Suprapubic skin (tissue), 3 donors: Measurements from ENCODE around the gene EPHA6.

Source experiments
- CTCF ChIP-seq, 2 donors: fragments of 200-600 bp in 1 of 2; fragments of 450-650 bp in 1 of 2; sonication (generic) in 1 of 2; IDR thresholded peaks; one replicate each; pipeline ENCODE4 v1.5.1; 2016 to 2019; ENCODE audit warnings: antibody characterized with exemption in 2 of 2, mild to moderate bottlenecking in 1 of 2, moderate library complexity in 1 of 2
- EP300 ChIP-seq: sonication (generic); formaldehyde crosslinking; IDR thresholded peaks from one replicate; pipeline ENCODE4 v1.6.1; 2017; ENCODE audit warnings: antibody characterized with exemption
- POLR2A ChIP-seq, 2 donors: fragments of 450-650 bp; IDR thresholded peaks; one replicate each; pipeline ENCODE4 v1.6.1; 2017; ENCODE audit warnings: antibody characterized with exemption in 2 of 2, mild to moderate bottlenecking in 2 of 2, moderate library complexity in 2 of 2

DNA sequence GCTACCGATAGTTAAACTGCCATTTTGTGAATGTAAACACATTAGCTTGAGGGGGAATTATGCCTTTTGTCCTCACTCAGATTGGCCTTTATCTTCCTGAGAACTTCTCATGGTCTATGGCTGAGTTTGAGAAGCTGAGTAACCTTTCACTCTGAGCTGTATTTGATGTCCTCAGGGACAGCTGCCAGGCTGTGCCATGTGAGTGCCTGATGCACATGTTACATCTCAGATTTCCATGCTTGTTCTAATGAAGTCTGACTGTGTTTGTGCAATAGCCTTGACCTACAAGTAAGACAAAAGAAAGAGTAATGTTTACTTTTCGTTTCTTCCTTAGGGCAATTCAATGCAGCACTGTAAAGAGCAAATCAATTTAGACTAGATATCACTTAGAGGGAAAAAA is 906.0 kb downstream of the EPHA6 start:
- no peak for TF ChIP-seq CTCF (IDR thresholded peaks at IDR 0.05)
- TF ChIP-seq EP300: no peak
- no peak for TF ChIP-seq POLR2A (IDR thresholded peaks at IDR 0.05)
